Karpas-422 (cell line): Measurements from ENCODE around the gene SCGB2A2. TPM values are rescaled to one million over a fixed set of nuclear protein-coding genes. Genes with fewer than 3 reads are reported as not detected.

ENCODE experiments used
- DNase-seq: peaks from one replicate; pipeline ENCODE4 v3.0.0-alpha.2; 2015
- H2AFZ ChIP-seq: fragments of 200-600 bp; sonication (generic); 2 replicates; pipeline ENCODE4 v1.6.1; 2014; ENCODE audit warnings: antibody characterized with exemption, low read length, mixed read lengths
- H3K27ac ChIP-seq: fragments of 200-600 bp; sonication (generic); 2 replicates; pipeline ENCODE4 v1.5.1; 2014; ENCODE audit warnings: mild to moderate bottlenecking, low read length, moderate library complexity
- H3K27me3 ChIP-seq: fragments of 200-600 bp; sonication (generic); 2 replicates; pipeline ENCODE4 v1.6.1; 2014; ENCODE audit warnings: low read length, mixed read lengths
- H3K36me3 ChIP-seq: fragments of 200-600 bp; sonication (generic); 2 replicates; pipeline ENCODE4 v1.6.1; 2014; ENCODE audit warnings: low read length, mixed read lengths; ENCODE audit not compliant: insufficient read depth
- H3K4me1 ChIP-seq: fragments of 200-600 bp; sonication (generic); 2 replicates; pipeline ENCODE4 v1.6.1; 2014; ENCODE audit warnings: mild to moderate bottlenecking, low read length, mixed read lengths
- H3K4me2 ChIP-seq: fragments of 200-600 bp; sonication (generic); 2 replicates; pipeline ENCODE4 v1.6.1; 2014; ENCODE audit warnings: low read length, low read depth, mild to moderate bottlenecking; ENCODE audit not compliant: poor library complexity, severe bottlenecking
- H3K4me3 ChIP-seq: fragments of 200-600 bp; sonication (generic); 2 replicates; pipeline ENCODE4 v1.5.1; 2014; ENCODE audit warnings: mild to moderate bottlenecking, antibody characterized with exemption, low read length, mixed read lengths
- H3K79me2 ChIP-seq: fragments of 200-600 bp; sonication (generic); 2 replicates; pipeline ENCODE4 v1.6.1; 2014; ENCODE audit warnings: mild to moderate bottlenecking, low read length, mixed read lengths
- H3K9ac ChIP-seq: fragments of 200-600 bp; sonication (generic); 2 replicates; pipeline ENCODE4 v1.6.0; 2014; ENCODE audit warnings: low read length
- H3K9me2 ChIP-seq: fragments of 200-600 bp; sonication (generic), shearing (Covaris generic); replicated peaks from 2 replicates; pipeline ENCODE4 v1.6.0; 2014; ENCODE audit warnings: mild to moderate bottlenecking, low read length, moderate library complexity; ENCODE audit not compliant: insufficient read depth
- H3K9me3 ChIP-seq: fragments of 300-700, 200-600 bp; sonication (generic); 2 replicates; pipeline ENCODE4 v1.6.1; 2014; ENCODE audit warnings: low read length, mixed read lengths
- H4K20me1 ChIP-seq: fragments of 200-600 bp; sonication (generic); 2 replicates; pipeline ENCODE4 v1.6.1; 2014; ENCODE audit warnings: mild to moderate bottlenecking, antibody characterized with exemption, low read length, low read depth; ENCODE audit not compliant: insufficient read depth
- total RNA-seq: library from RNA; depleted of rRNA; stranded (reverse); fragments of >200 nt; shearing (Covaris generic); gene quantifications from 2 replicates; pipeline ENCODE4 v1.2.3, GENCODE V29; 2014; ENCODE audit warnings: low replicate concordance

Gene SCGB2A2
- total RNA-seq, 1 experiment from 2014 or later = not detected

- no peak for DNase-seq
- Histone ChIP-seq H3K9ac (no peak overlapping the region), H3K9me3 (no peaks in the 10 kb centered on the region), H3K4me1 (no peaks in the 10 kb centered on the region), H3K4me3 (no peak overlapping the region), H3K27ac (no peak overlapping the region), H3K36me3 (no peaks in the 10 kb centered on the region), H3K27me3 (no peaks in the 10 kb centered on the region), H3K9me2 (no peaks in the 10 kb centered on the region), H3K4me2 (no peak overlapping the region), H3K79me2 (no peaks in the 10 kb centered on the region), H4K20me1 (no peaks in the 10 kb centered on the region), H2AFZ (no peak overlapping the region)
Observed at GRCh38 chr11:62267050-62267449, 2.9 kb upstream of the SCGB2A2 start.

- Histone ChIP-seq H3K9ac (no peak overlapping the region), H4K20me1 (no peaks in the 10 kb centered on the region), H3K4me1 (no peaks in the 10 kb centered on the region), H3K9me2 (no peaks in the 10 kb centered on the region), H3K9me3 (no peaks in the 10 kb centered on the region), H3K27ac (no peak overlapping the region), H3K27me3 (no peaks in the 10 kb centered on the region), H3K36me3 (no peaks in the 10 kb centered on the region), H3K4me3 (no peak overlapping the region), H2AFZ (no peak overlapping the region), H3K4me2 (no peak overlapping the region), H3K79me2 (no peaks in the 10 kb centered on the region)
- DNase-seq = no peak
Observed at GRCh38 chr11:62267576-62267975, 2.4 kb upstream of the SCGB2A2 start.

- no peak overlapping the region for H3K9ac ChIP-seq
- no peaks in the 10 kb centered on the region for H3K79me2 ChIP-seq
- H4K20me1 ChIP-seq = no peaks in the 10 kb centered on the region
- H2AFZ ChIP-seq = no peak overlapping the region
- H3K9me2 ChIP-seq = no peaks in the 10 kb centered on the region
- no peaks in the 10 kb centered on the region for H3K27me3 ChIP-seq
- no peak for DNase-seq
- H3K9me3 ChIP-seq = no peaks in the 10 kb centered on the region
- H3K4me3 ChIP-seq = no peak overlapping the region
- no peaks in the 10 kb centered on the region for H3K36me3 ChIP-seq
- no peaks in the 10 kb centered on the region for H3K4me1 ChIP-seq
- H3K27ac ChIP-seq = no peak overlapping the region
- no peak overlapping the region for H3K4me2 ChIP-seq
Observed at GRCh38 chr11:62273284-62273683, 3.3 kb downstream of the SCGB2A2 start.

- Histone ChIP-seq H3K4me3 (no peak overlapping the region), H4K20me1 (no peaks in the 10 kb centered on the region), H3K4me1 (no peaks in the 10 kb centered on the region), H3K4me2 (no peak overlapping the region), H3K27me3 (no peaks in the 10 kb centered on the region), H3K27ac (no peak overlapping the region), H3K9me2 (no peaks in the 10 kb centered on the region), H3K79me2 (no peaks in the 10 kb centered on the region), H3K9me3 (no peaks in the 10 kb centered on the region), H3K9ac (no peak overlapping the region), H3K36me3 (no peaks in the 10 kb centered on the region), H2AFZ (no peak overlapping the region)
- DNase-seq = no peak
Observed at GRCh38 chr11:62273789-62274275, 3.9 kb downstream of the SCGB2A2 start.

- H3K4me3 ChIP-seq = no peak overlapping the region
- H3K36me3 ChIP-seq = no peaks in the 10 kb centered on the region
- H2AFZ ChIP-seq = no peak overlapping the region
- no peaks in the 10 kb centered on the region for H3K9me2 ChIP-seq
- H3K9me3 ChIP-seq = no peaks in the 10 kb centered on the region
- H4K20me1 ChIP-seq = no peaks in the 10 kb centered on the region
- no peak overlapping the region for H3K27ac ChIP-seq
- no peaks in the 10 kb centered on the region for H3K27me3 ChIP-seq
- no peak overlapping the region for H3K9ac ChIP-seq
- H3K4me1 ChIP-seq = no peaks in the 10 kb centered on the region
- H3K4me2 ChIP-seq = no peak overlapping the region
- no peak for DNase-seq
- no peaks in the 10 kb centered on the region for H3K79me2 ChIP-seq
Observed at GRCh38 chr11:62280452-62280851, 10.5 kb downstream of the SCGB2A2 start.

- H3K4me2 ChIP-seq = no peak overlapping the region
- H2AFZ ChIP-seq = no peak overlapping the region
- no peaks in the 10 kb centered on the region for H3K9me2 ChIP-seq
- H3K36me3 ChIP-seq = no peaks in the 10 kb centered on the region
- H3K4me3 ChIP-seq = no peak overlapping the region
- peak; percentile 37 for DNase-seq
- H3K4me1 ChIP-seq = no peaks in the 10 kb centered on the region
- no peaks in the 10 kb centered on the region for H3K9me3 ChIP-seq
- H3K79me2 ChIP-seq = no peaks in the 10 kb centered on the region
- H3K9ac ChIP-seq = no peak overlapping the region
- H3K27me3 ChIP-seq = no peaks in the 10 kb centered on the region
- no peak overlapping the region for H3K27ac ChIP-seq
- no peaks in the 10 kb centered on the region for H4K20me1 ChIP-seq
Observed at GRCh38 chr11:62295504-62295903, 25.5 kb downstream of the SCGB2A2 start.

GRCh38 chr11:62298975-62299374, 29.0 kb downstream of the SCGB2A2 start, which contains the start of gene SCGB1D4:
TSS of gene SCGB1D4 (minus strand) at chr11:62299075. CDS start at chr11:62299010, 65 bp downstream.
- H4K20me1 ChIP-seq = no peaks in the 10 kb centered on the region
- H3K27me3 ChIP-seq = no peaks in the 10 kb centered on the region
- no peaks in the 10 kb centered on the region for H3K4me1 ChIP-seq
- H3K27ac ChIP-seq = no peak within 1 kb of the TSS
- no peak for DNase-seq
- no peak within 1 kb of the TSS for H3K4me3 ChIP-seq
- no peak within 1 kb of the TSS for H2AFZ ChIP-seq
- no peaks in the 10 kb centered on the region for H3K9me3 ChIP-seq
- no peak within 1 kb of the TSS for H3K9ac ChIP-seq
- H3K4me2 ChIP-seq = no peak within 1 kb of the TSS
- no peaks in the 10 kb centered on the region for H3K36me3 ChIP-seq
- H3K9me2 ChIP-seq = no peaks in the 10 kb centered on the region
- no peaks in the 10 kb centered on the region for H3K79me2 ChIP-seq

- no peaks in the 10 kb centered on the region for H4K20me1 ChIP-seq
- H3K27me3 ChIP-seq = no peaks in the 10 kb centered on the region
- no peak overlapping the region for H3K4me3 ChIP-seq
- no peak overlapping the region for H3K4me2 ChIP-seq
- H3K9me2 ChIP-seq = no peaks in the 10 kb centered on the region
- no peaks in the 10 kb centered on the region for H3K9me3 ChIP-seq
- no peak overlapping the region for H3K27ac ChIP-seq
- no peak overlapping the region for H3K9ac ChIP-seq
- no peak overlapping the region for H2AFZ ChIP-seq
- no peak for DNase-seq
- no peaks in the 10 kb centered on the region for H3K79me2 ChIP-seq
- H3K36me3 ChIP-seq = no peaks in the 10 kb centered on the region
- no peaks in the 10 kb centered on the region for H3K4me1 ChIP-seq
Observed at GRCh38 chr11:62306227-62306626, 36.3 kb downstream of the SCGB2A2 start.

GRCh38 chr11:62307950-62308349, 38.0 kb downstream of the SCGB2A2 start:
- no peak overlapping the region for H3K9ac ChIP-seq
- no peak overlapping the region for H3K4me2 ChIP-seq
- no peak overlapping the region for H3K4me3 ChIP-seq
- no peak for DNase-seq
- no peaks in the 10 kb centered on the region for H3K9me2 ChIP-seq
- no peaks in the 10 kb centered on the region for H3K4me1 ChIP-seq
- no peaks in the 10 kb centered on the region for H3K27me3 ChIP-seq
- H3K79me2 ChIP-seq = no peaks in the 10 kb centered on the region
- H2AFZ ChIP-seq = no peak overlapping the region
- no peaks in the 10 kb centered on the region for H3K9me3 ChIP-seq
- no peaks in the 10 kb centered on the region for H3K36me3 ChIP-seq
- H4K20me1 ChIP-seq = no peaks in the 10 kb centered on the region
- H3K27ac ChIP-seq = no peak overlapping the region
